Frontal cortex (tissue), 4 donors: Measurements from ENCODE around the gene CLASP1. TPM values are rescaled to one million over a fixed set of nuclear protein-coding genes. Genes with fewer than 3 reads are reported as not detected.
"Not testable (repeated sequence)": the region's sequence is repeated elsewhere in the genome, so short reads cannot be mapped to it uniquely, and the experiment has no call there.

Experiments used
- DNase-seq, 2 donors: peaks; one replicate each; pipeline ENCODE4 v3.0.0; 2012; ENCODE audit warnings: low spot score in 2 of 2
- FAIRE-seq: peaks from 2 replicates; lab custom pipeline; 2012; peaks lifted over from hg19 to GRCh38; lab: Jason Lieb, UNC
- total RNA-seq: library from RNA; depleted of rRNA; stranded (reverse); fragments of >200 nt; gene quantifications from one replicate; pipeline ENCODE4 v1.2.3, GENCODE V29; 2014
- donor health status: control.
- donor health status: control.
- donor health status: control.

The CLASP1 gene
- total RNA-seq, 1 donor from 2014 or later, result 129 TPM

GRCh38 chr2:121595012-121595891, 54.0 kb downstream of the CLASP1 start:
- DNase-seq, result no peak

GRCh38 chr2:121591199-121591598, 58.1 kb downstream of the CLASP1 start:
- DNase-seq (no peak), FAIRE-seq (no peak)

More at GRCh38 chr2:121595012-121595891, 54.0 kb downstream of the CLASP1 start:
- no peak for FAIRE-seq

GRCh38 chr2:121588357-121588756, 60.9 kb downstream of the CLASP1 start:
- FAIRE-seq, result no peak
- no peak for DNase-seq

GRCh38 chr2:121587131-121587530, 62.1 kb downstream of the CLASP1 start:
- FAIRE-seq (no peak), DNase-seq (no peak)

GRCh38 chr2:121584741-121585140, 64.5 kb downstream of the CLASP1 start:
- no peak for FAIRE-seq

GRCh38 chr2:121583555-121583954, 65.7 kb downstream of the CLASP1 start:
- FAIRE-seq (no peak), DNase-seq (no peak)

More at GRCh38 chr2:121584741-121585140, 64.5 kb downstream of the CLASP1 start:
- DNase-seq, result no peak

- DNase-seq (no peak), FAIRE-seq (no peak)
These were observed 67.0 kb downstream of the CLASP1 start for GRCh38 chr2:121582272-121582671.

GRCh38 chr2:121579309-121579708, 70.0 kb downstream of the CLASP1 start:
- DNase-seq, result no peak
- FAIRE-seq, result no peak

GRCh38 chr2:121577381-121577780, 71.9 kb downstream of the CLASP1 start:
- DNase-seq (no peak), FAIRE-seq (no peak)

GRCh38 chr2:121576263-121576662, 73.0 kb downstream of the CLASP1 start:
- no peak for DNase-seq
- FAIRE-seq, result no peak

GRCh38 chr2:121575800-121576199, 73.5 kb downstream of the CLASP1 start:
- FAIRE-seq (no peak), DNase-seq (no peak)

- FAIRE-seq (no peak), DNase-seq (no peak)
These were observed 78.6 kb downstream of the CLASP1 start for GRCh38 chr2:121570667-121571055.

GRCh38 chr2:121570036-121570666, 79.1 kb downstream of the CLASP1 start:
- no peak for FAIRE-seq
- no peak for DNase-seq

GRCh38 chr2:121567957-121568409, 81.3 kb downstream of the CLASP1 start:
- FAIRE-seq (no peak), DNase-seq (peak; percentile 4 to 20)

GRCh38 chr2:121567452-121567851, 81.8 kb downstream of the CLASP1 start:
- DNase-seq (no peak), FAIRE-seq (no peak)

GRCh38 chr2:121565389-121566250, 83.6 kb downstream of the CLASP1 start:
- FAIRE-seq, result no peak
- no peak for DNase-seq

GRCh38 chr2:121564905-121565304, 84.4 kb downstream of the CLASP1 start:
- FAIRE-seq, result no peak

GRCh38 chr2:121563754-121564153, 85.5 kb downstream of the CLASP1 start:
- DNase-seq, FAIRE-seq: not testable (repeated sequence)

More at GRCh38 chr2:121564905-121565304, 84.4 kb downstream of the CLASP1 start:
- DNase-seq, result no peak

- FAIRE-seq (no peak), DNase-seq (no peak)
These were observed 86.7 kb downstream of the CLASP1 start for GRCh38 chr2:121562269-121563176.
